H9 (cell line): Measurements from ENCODE around the gene KCNH5. TPM values are rescaled to one million over a fixed set of nuclear protein-coding genes. Genes with fewer than 3 reads are reported as not detected.

Experiments used
- DNase-seq: peaks from one replicate; pipeline ENCODE4 v3.0.0-alpha.2; 2017
- H2AFZ ChIP-seq: one replicate; pipeline ENCODE4 v1.6.1; 2013; ENCODE audit warnings: mild to moderate bottlenecking, low read length, control low read depth, moderate library complexity
- H2AK5ac ChIP-seq: 2 replicates; pipeline ENCODE4 v1.6.1; 2013; ENCODE audit warnings: low read length, control low read depth, mixed read lengths; ENCODE audit not compliant: insufficient read length
- H2BK120ac ChIP-seq: one replicate; pipeline ENCODE4 v1.6.1; 2013; ENCODE audit warnings: low read depth, mild to moderate bottlenecking, low read length, control low read depth, inconsistent platforms; ENCODE audit not compliant: poor library complexity, severe bottlenecking
- H2BK12ac ChIP-seq: 2 replicates; pipeline ENCODE4 v1.6.1; 2013; ENCODE audit warnings: low read length, control low read depth, mixed read lengths, low read depth; ENCODE audit not compliant: insufficient read length
- H2BK15ac ChIP-seq: 2 replicates; pipeline ENCODE4 v1.6.1; 2013; ENCODE audit warnings: low read depth, low read length, control low read depth
- H2BK20ac ChIP-seq: one replicate; pipeline ENCODE4 v1.6.1; 2013; ENCODE audit warnings: low read depth, mild to moderate bottlenecking, low read length, control low read depth, inconsistent platforms; ENCODE audit not compliant: poor library complexity, severe bottlenecking
- H2BK5ac ChIP-seq: 2 replicates; pipeline ENCODE4 v1.6.1; 2013; ENCODE audit warnings: low read length, control low read depth, mixed read lengths; ENCODE audit not compliant: insufficient read length
- H3K14ac ChIP-seq: 2 replicates; pipeline ENCODE4 v1.6.1; 2013; ENCODE audit warnings: low read length, control low read depth; ENCODE audit not compliant: insufficient read depth
- H3K18ac ChIP-seq: 2 replicates; pipeline ENCODE4 v1.6.1; 2013; ENCODE audit warnings: low read depth, mild to moderate bottlenecking, mixed read lengths, low read length, control low read depth; ENCODE audit not compliant: insufficient read length
- H3K23ac ChIP-seq: 2 replicates; pipeline ENCODE4 v1.6.1; 2013; ENCODE audit warnings: low read length, control low read depth, mixed read lengths, low read depth; ENCODE audit not compliant: insufficient read length
- H3K23me2 ChIP-seq: 2 replicates; pipeline ENCODE4 v1.6.1; 2013; ENCODE audit warnings: low read depth, mild to moderate bottlenecking, mixed read lengths, low read length, control low read depth; ENCODE audit not compliant: insufficient read length, poor library complexity, severe bottlenecking
- H3K27ac ChIP-seq: 2 replicates; pipeline ENCODE4 v1.5.1; 2013; ENCODE audit warnings: low read length, control low read depth, mixed read lengths, low read depth; ENCODE audit not compliant: insufficient read length
- H3K27me3 ChIP-seq: 2 replicates; pipeline ENCODE4 v1.6.1; 2013; ENCODE audit warnings: low read length, control low read depth, inconsistent platforms; ENCODE audit not compliant: insufficient read depth
- H3K4ac ChIP-seq: 2 replicates; pipeline ENCODE4 v1.6.1; 2013; ENCODE audit warnings: low read depth, mild to moderate bottlenecking, control low read depth, inconsistent platforms, low read length, moderate library complexity
- H3K4me1 ChIP-seq: 2 replicates; pipeline ENCODE4 v1.6.1; 2013; ENCODE audit warnings: low read length, control low read depth, inconsistent platforms; ENCODE audit not compliant: insufficient read depth
- H3K4me2 ChIP-seq: 2 replicates; pipeline ENCODE4 v1.6.1; 2013; ENCODE audit warnings: low read length, control low read depth, mixed read lengths; ENCODE audit not compliant: insufficient read length, insufficient read depth
- H3K56ac ChIP-seq: 2 replicates; pipeline ENCODE4 v1.6.1; 2013; ENCODE audit warnings: low read depth, mild to moderate bottlenecking, mixed read lengths, low read length, control low read depth; ENCODE audit not compliant: insufficient read length
- H3K79me1 ChIP-seq: 2 replicates; pipeline ENCODE4 v1.6.1; 2013; ENCODE audit warnings: low read depth, mild to moderate bottlenecking, moderate library complexity, low read length, control low read depth, inconsistent platforms; ENCODE audit not compliant: insufficient read depth, poor library complexity, severe bottlenecking
- H3K79me2 ChIP-seq: 2 replicates; pipeline ENCODE4 v1.6.1; 2013; ENCODE audit warnings: low read length, control low read depth, inconsistent platforms; ENCODE audit not compliant: insufficient read depth
- H3K9ac ChIP-seq: 2 replicates; pipeline ENCODE4 v1.6.1; 2013; ENCODE audit warnings: low read length, control low read depth, mixed read lengths; ENCODE audit not compliant: insufficient read length; ENCODE audit errors: extremely low read depth
- H3K9me3 ChIP-seq: one replicate; pipeline ENCODE4 v1.6.1; 2013; ENCODE audit warnings: low read depth, low read length, inconsistent platforms; ENCODE audit not compliant: control insufficient read depth
- H3T11ph ChIP-seq: one replicate; pipeline ENCODE4 v1.6.1; 2013; ENCODE audit warnings: mild to moderate bottlenecking, low read length, control low read depth, inconsistent platforms
- H4K20me1 ChIP-seq: one replicate; pipeline ENCODE4 v1.6.1; 2013; ENCODE audit not compliant: control insufficient read depth, insufficient read length, insufficient read depth
- H4K5ac ChIP-seq: 2 replicates; pipeline ENCODE4 v1.6.1; 2013; ENCODE audit warnings: low read depth, mild to moderate bottlenecking, mixed read lengths, low read length, control low read depth; ENCODE audit not compliant: insufficient read length
- H4K8ac ChIP-seq: replicated peaks from 2 replicates; pipeline ENCODE4 v1.6.1; 2013; ENCODE audit warnings: low read length, control low read depth, mixed read lengths, low read depth; ENCODE audit not compliant: insufficient read length
- H4K91ac ChIP-seq: 2 replicates; pipeline ENCODE4 v1.6.1; 2013; ENCODE audit warnings: low read depth, mild to moderate bottlenecking, moderate library complexity, mixed read lengths, low read length, control low read depth; ENCODE audit not compliant: insufficient read length
- H3K27ac Mint-ChIP-seq, 3 experiments: 2 replicates in 2 of 3; 3 replicates in 1 of 3; pipeline ENCODE4 v1.8.0; 2020 to 2021; ENCODE audit warnings: mixed read lengths in 3 of 3, mild to moderate bottlenecking in 1 of 3, moderate library complexity in 1 of 3
- H3K27me3 Mint-ChIP-seq: 2 replicates; pipeline ENCODE4 v1.8.0; 2021; ENCODE audit warnings: low read depth, mild to moderate bottlenecking, moderate library complexity, mixed read lengths
- H3K36me3 Mint-ChIP-seq, 3 experiments: 2 replicates in 2 of 3; 3 replicates in 1 of 3; pipeline ENCODE4 v1.8.0; 2020 to 2021; ENCODE audit warnings: low read depth in 3 of 3, mixed read lengths in 3 of 3; ENCODE audit not compliant: insufficient read depth in 1 of 3
- H3K4me1 Mint-ChIP-seq, 2 experiments: 2 replicates each; pipeline ENCODE4 v1.8.0; 2020; ENCODE audit warnings: mixed read lengths in 2 of 2
- H3K4me3 Mint-ChIP-seq, 2 experiments: 2 replicates in 1 of 2; 3 replicates in 1 of 2; pipeline ENCODE4 v1.8.0; 2020 to 2021; ENCODE audit warnings: mild to moderate bottlenecking in 2 of 2, mixed read lengths in 2 of 2, moderate library complexity in 1 of 2
- H3K9me3 Mint-ChIP-seq, 2 experiments: 2 replicates in 1 of 2; 3 replicates in 1 of 2; pipeline ENCODE4 v1.8.0; 2020; ENCODE audit warnings: mild to moderate bottlenecking in 2 of 2, mixed read lengths in 2 of 2, moderate library complexity in 1 of 2
- CTCF ChIP-seq: fragments of 200-600 bp; sonication (generic); conservative IDR thresholded peaks from 3 replicates; pipeline ENCODE4 v1.8.0; 2021; ENCODE audit warnings: antibody characterized with exemption, mild to moderate bottlenecking
- WGBS: extraction: QIAGEN DNeasy Blood & Tissue Kit; methylation state at CpG from one replicate; pipeline ENCODE4 v1.1.7; 2013; ENCODE audit warnings: missing lambda C conversion rate, low lambda C conversion rate, mixed read lengths; ENCODE audit not compliant: insufficient read length; ENCODE audit errors: extremely low coverage; 5-methylcytosine and 5-hydroxymethylcytosine counted together
- total RNA-seq: library from RNA; stranded (reverse); gene quantifications from 2 replicates; pipeline ENCODE4 v1.2.1, GENCODE V29; 2021

KCNH5 gene
- total RNA-seq, 1 experiment from 2014 or later: 0.42 TPM

- H3K4me1 ChIP-seq: peaks cover 6% of the 10 kb centered on the region; the same call in 1 of the 2 replicates
- H4K91ac ChIP-seq: no peak overlapping the region
- no peaks in the 10 kb centered on the region for H3K23me2 ChIP-seq
- no peak overlapping the region for H3K18ac ChIP-seq
- H2BK12ac ChIP-seq: no peak overlapping the region
- H4K5ac ChIP-seq: no peak overlapping the region
- Mint-ChIP-seq H3K9me3 (no peaks in the 10 kb centered on the region; a peak in 1 of 5 replicates), H3K27ac (no peak overlapping the region), H3K4me3 (peak overlapping the region in 1 of 2 experiments; percentile 44; a peak in 1 of 5 replicates), H3K27me3 (no peaks in the 10 kb centered on the region; the same call in 1 of the 2 replicates), H3K36me3 (no peaks in the 10 kb centered on the region), H3K4me1 (peaks cover 18 to 27% of the 10 kb centered on the region in 2 experiments)
- no peak for DNase-seq
- no peak overlapping the region for H2AFZ ChIP-seq
- H3K56ac ChIP-seq: no peak overlapping the region
- no peak overlapping the region for H4K8ac ChIP-seq
- no peaks in the 10 kb centered on the region for H3K27me3 ChIP-seq
- no peaks in the 10 kb centered on the region for H3K9me3 ChIP-seq
- H2BK20ac ChIP-seq: no peak overlapping the region
- H3K79me1 ChIP-seq: no peaks in the 10 kb centered on the region
- H3K4me2 ChIP-seq: no peak overlapping the region
- H2BK15ac ChIP-seq: no peak overlapping the region
- no peak overlapping the region for H2BK5ac ChIP-seq
- H3K27ac ChIP-seq: no peak overlapping the region
- no peak overlapping the region for H3K4ac ChIP-seq
- no peak overlapping the region for H3K14ac ChIP-seq
- no peak overlapping the region for H3T11ph ChIP-seq
- H2AK5ac ChIP-seq: no peak overlapping the region
- no peak overlapping the region for H3K23ac ChIP-seq
- no peak overlapping the region for H2BK120ac ChIP-seq
- H4K20me1 ChIP-seq: no peaks in the 10 kb centered on the region
- no peak overlapping the region for H3K9ac ChIP-seq
- no peak for TF ChIP-seq CTCF
- H3K79me2 ChIP-seq: no peaks in the 10 kb centered on the region
- no CpG with 5 or more reads among the region's 2 CpGs for whole genome bisulfite sequencing
Measured at GRCh38 chr14:62743560-62743959, 301.7 kb downstream of the KCNH5 start.
